MM.1S (cell line): ENCODE data around the gene HYDIN.

Experiments used
- DNase-seq: peaks from one replicate; pipeline ENCODE4 v3.0.0-alpha.2; 2015
- H2AFZ ChIP-seq: fragments of 300-600 bp; sonication (generic); 2 replicates; pipeline ENCODE4 v1.6.0; 2016; ENCODE audit warnings: antibody characterized with exemption, low read length
- H3F3A ChIP-seq: fragments of 300-600 bp; sonication (generic); 2 replicates; pipeline ENCODE4 v1.6.1; 2016; ENCODE audit warnings: mild to moderate bottlenecking, antibody characterized with exemption, low read length, moderate library complexity, mixed read lengths; ENCODE audit not compliant: insufficient read depth
- H3K27ac ChIP-seq: fragments of 300-600 bp; sonication (generic); 2 replicates; pipeline ENCODE4 v1.5.1; 2016; ENCODE audit warnings: mild to moderate bottlenecking, low read length
- H3K27me3 ChIP-seq: fragments of 300-600 bp; sonication (generic); replicated peaks from 2 replicates; pipeline ENCODE4 v1.6.0; 2016; ENCODE audit warnings: low read length; ENCODE audit not compliant: insufficient read depth
- H3K36me3 ChIP-seq: fragments of 300-600 bp; sonication (generic); replicated peaks from 2 replicates; pipeline ENCODE4 v1.6.1; 2016; ENCODE audit warnings: mild to moderate bottlenecking, low read length, mixed read lengths; ENCODE audit not compliant: insufficient read depth
- H3K4me1 ChIP-seq: fragments of 300-600 bp; sonication (generic); 2 replicates; pipeline ENCODE4 v1.6.1; 2016; ENCODE audit warnings: low read length, mixed read lengths
- H3K4me2 ChIP-seq: fragments of 300-600 bp; sonication (generic); 2 replicates; pipeline ENCODE4 v1.6.0; 2016; ENCODE audit warnings: low read depth, low read length
- H3K4me3 ChIP-seq: fragments of 300-600 bp; sonication (generic); 2 replicates; pipeline ENCODE4 v1.5.1; 2016; ENCODE audit warnings: low read length, mixed read lengths
- H3K79me2 ChIP-seq: fragments of 300-600 bp; sonication (generic); 2 replicates; pipeline ENCODE4 v1.6.1; 2016; ENCODE audit warnings: mixed run types, low read length, mixed read lengths
- H3K9ac ChIP-seq: fragments of 300-600 bp; sonication (generic); 2 replicates; pipeline ENCODE4 v1.6.1; 2016; ENCODE audit warnings: low read length, mixed read lengths
- H3K9me2 ChIP-seq: fragments of 300-600 bp; sonication (generic); replicated peaks from 2 replicates; pipeline ENCODE4 v1.6.1; 2016; ENCODE audit warnings: mild to moderate bottlenecking, low read length, mixed read lengths; ENCODE audit not compliant: insufficient read depth
- H3K9me3 ChIP-seq: fragments of 300-600 bp; sonication (generic); replicated peaks from 2 replicates; pipeline ENCODE4 v1.6.1; 2016; ENCODE audit warnings: mild to moderate bottlenecking, low read length, mixed read lengths; ENCODE audit not compliant: insufficient read depth
- H4K20me1 ChIP-seq: fragments of 300-600 bp; sonication (generic); 2 replicates; pipeline ENCODE4 v1.6.1; 2016; ENCODE audit warnings: mild to moderate bottlenecking, low read length, moderate library complexity, mixed read lengths; ENCODE audit not compliant: insufficient read depth
- CTCF ChIP-seq: fragments of 300-600 bp; sonication (generic); IDR thresholded peaks from 2 replicates; pipeline ENCODE4 v1.5.1; 2016; ENCODE audit warnings: antibody characterized with exemption, low read length, mixed read lengths
- EZH2 ChIP-seq: fragments of 300-600 bp; sonication (generic); optimal IDR thresholded peaks from 2 replicates; pipeline ENCODE3; 2017; ENCODE audit warnings: low read depth, mild to moderate bottlenecking, antibody characterized with exemption, low read length, mixed read lengths
- EZH2phosphoT487 ChIP-seq: fragments of 300-600 bp; sonication (generic); IDR thresholded peaks from 2 replicates; pipeline ENCODE4 v1.6.1; 2018; ENCODE audit warnings: antibody characterized with exemption, low read length

HYDIN gene

GRCh38 chr16:70779361-70779760, 451.2 kb downstream of the HYDIN start:
- Histone ChIP-seq H3K4me2 (no peak overlapping the region), H3K36me3 (peaks cover 14% of the 10 kb centered on the region), H4K20me1 (no peaks in the 10 kb centered on the region)

GRCh38 chr16:70778901-70779309, 451.6 kb downstream of the HYDIN start:
- no peak overlapping the region for H2AFZ ChIP-seq
- H3K36me3 ChIP-seq = peaks cover 14% of the 10 kb centered on the region
- H3K27ac ChIP-seq = no peak overlapping the region

More at GRCh38 chr16:70779361-70779760, 451.2 kb downstream of the HYDIN start:
- no peaks in the 10 kb centered on the region for H3K27me3 ChIP-seq
- DNase-seq = no peak
- no peak overlapping the region for H2AFZ ChIP-seq
- H3F3A ChIP-seq = no peaks in the 10 kb centered on the region
- no peak overlapping the region for H3K9ac ChIP-seq
- no peaks in the 10 kb centered on the region for H3K79me2 ChIP-seq
- H3K27ac ChIP-seq = no peak overlapping the region
- peaks cover 3% of the 10 kb centered on the region; the same call in 1 of the 2 replicates for H3K4me1 ChIP-seq
- no peaks in the 10 kb centered on the region for H3K9me3 ChIP-seq
- H3K9me2 ChIP-seq = no peaks in the 10 kb centered on the region
- TF ChIP-seq EZH2phosphoT487 (no peak), CTCF (no peak), EZH2 (no peak)
- H3K4me3 ChIP-seq = no peak overlapping the region

GRCh38 chr16:70777973-70778406, 452.5 kb downstream of the HYDIN start:
- H3K36me3 ChIP-seq = peaks cover 13% of the 10 kb centered on the region

More at GRCh38 chr16:70778901-70779309, 451.6 kb downstream of the HYDIN start:
- Histone ChIP-seq H3K9ac (no peak overlapping the region), H3K9me3 (no peaks in the 10 kb centered on the region), H4K20me1 (no peaks in the 10 kb centered on the region), H3K79me2 (no peaks in the 10 kb centered on the region), H3K4me3 (no peak overlapping the region), H3K4me1 (peaks cover under 1% of the 10 kb centered on the region; the same call in 1 of the 2 replicates), H3K27me3 (no peaks in the 10 kb centered on the region), H3K4me2 (no peak overlapping the region), H3F3A (no peaks in the 10 kb centered on the region), H3K9me2 (no peaks in the 10 kb centered on the region)
- TF ChIP-seq CTCF = no peak
- no peak for TF ChIP-seq EZH2
- TF ChIP-seq EZH2phosphoT487 = no peak
- DNase-seq = no peak

GRCh38 chr16:70777496-70777895, 453.0 kb downstream of the HYDIN start:
- no peak overlapping the region for H3K27ac ChIP-seq
- no peaks in the 10 kb centered on the region for H3K9me2 ChIP-seq
- H3K9me3 ChIP-seq = no peaks in the 10 kb centered on the region
- H4K20me1 ChIP-seq = no peaks in the 10 kb centered on the region
- H3K79me2 ChIP-seq = no peaks in the 10 kb centered on the region
- no peak overlapping the region for H3K4me2 ChIP-seq
- no peak overlapping the region for H3K9ac ChIP-seq
- no peaks in the 10 kb centered on the region for H3K4me1 ChIP-seq
- H3K36me3 ChIP-seq = peaks cover 8% of the 10 kb centered on the region; the same call in 1 of the 2 replicates
- TF ChIP-seq EZH2phosphoT487 (no peak), CTCF (no peak), EZH2 (no peak)
- no peak overlapping the region for H2AFZ ChIP-seq
- H3F3A ChIP-seq = no peaks in the 10 kb centered on the region
- no peaks in the 10 kb centered on the region for H3K27me3 ChIP-seq
- no peak for DNase-seq
- no peak overlapping the region for H3K4me3 ChIP-seq

More at GRCh38 chr16:70777973-70778406, 452.5 kb downstream of the HYDIN start:
- Histone ChIP-seq H3K9me3 (no peaks in the 10 kb centered on the region), H3K9me2 (no peaks in the 10 kb centered on the region), H3K27me3 (no peaks in the 10 kb centered on the region), H3K9ac (no peak overlapping the region), H3K27ac (no peak overlapping the region), H3F3A (no peaks in the 10 kb centered on the region), H2AFZ (no peak overlapping the region), H4K20me1 (no peaks in the 10 kb centered on the region), H3K4me1 (no peaks in the 10 kb centered on the region), H3K4me2 (no peak overlapping the region), H3K79me2 (no peaks in the 10 kb centered on the region), H3K4me3 (no peak overlapping the region)
- no peak for TF ChIP-seq EZH2
- no peak for DNase-seq
